ENCODE measurements around the gene S100A4.
"Not testable (repeated sequence)": the region's sequence is repeated elsewhere in the genome, so short reads cannot be mapped to it uniquely, and the experiment has no call there.

The S100A4 gene

DNA sequence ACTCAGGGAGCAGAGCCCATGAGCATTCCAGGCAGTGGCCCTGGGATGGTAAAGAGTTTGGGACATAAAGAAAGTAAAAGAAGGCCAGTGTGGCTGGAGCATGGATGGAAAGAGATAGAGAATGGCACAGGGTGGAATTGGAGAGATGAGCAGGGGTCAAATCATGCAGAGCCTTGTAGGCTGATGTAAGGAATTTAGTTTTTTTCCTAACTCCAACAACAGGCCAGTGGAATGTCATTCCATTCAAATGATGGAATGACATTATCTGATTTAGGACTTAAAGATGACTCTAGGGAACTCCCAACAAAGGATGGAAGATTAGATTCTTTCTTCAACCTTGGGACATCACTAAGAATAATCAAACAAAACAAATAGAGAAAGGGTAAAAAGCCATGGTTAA lies 32.9 kb upstream of the S100A4 start:
- no peaks in the 10 kb centered on the region for H3K27me3 ChIP-seq (ENCODE audit: control insufficient read depth in 1 of 2, insufficient read depth in 2 of 2, low read length in 2 of 2)
- H3K9me3 ChIP-seq (ENCODE audit: control insufficient read depth in 2 of 2, low read length in 2 of 2) = no peaks in the 10 kb centered on the region
- H3K27ac ChIP-seq (ENCODE audit: low read length) = no peak overlapping the region
- no peak overlapping the region for H3K4me3 ChIP-seq (ENCODE audit: low read length in 2 of 2)
- H3K36me3 ChIP-seq (ENCODE audit: control insufficient read depth in 2 of 2, insufficient read depth in 2 of 2, low read length in 2 of 2) = no peaks in the 10 kb centered on the region
- H3K4me1 ChIP-seq (ENCODE audit: control insufficient read depth, insufficient read depth, low read length) = no peaks in the 10 kb centered on the region
- no peak overlapping the region for H3K9ac ChIP-seq (ENCODE audit: low read length in 2 of 2)

DNA sequence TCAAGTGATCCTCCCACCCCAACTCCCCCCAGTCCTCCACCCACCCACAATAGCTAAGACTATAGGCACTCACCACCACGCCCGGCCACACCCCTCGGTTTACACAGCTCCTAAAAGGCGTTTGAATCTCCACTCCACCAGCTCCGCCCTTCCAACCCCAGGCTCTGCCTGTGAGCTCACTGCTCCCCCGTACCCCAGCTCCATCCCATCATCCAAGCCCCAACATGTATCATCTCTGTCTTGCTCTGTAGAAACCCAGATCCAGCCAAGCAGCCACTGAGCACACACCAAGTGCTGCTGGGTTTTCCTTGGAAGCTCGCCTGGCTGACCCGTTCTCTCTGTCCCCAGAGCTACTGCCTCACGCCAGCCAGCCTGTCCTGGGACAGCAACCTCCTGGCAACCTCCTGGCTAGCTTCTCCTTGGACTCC lies 32.0 kb upstream of the S100A4 start:
- no peaks in the 10 kb centered on the region for H3K27me3 ChIP-seq (ENCODE audit: control insufficient read depth in 1 of 2, insufficient read depth in 2 of 2, low read length in 2 of 2)
- no peaks in the 10 kb centered on the region for H3K4me1 ChIP-seq (ENCODE audit: control insufficient read depth, insufficient read depth, low read length)
- H3K4me3 ChIP-seq (ENCODE audit: low read length in 2 of 2) = no peak overlapping the region
- H3K9ac ChIP-seq (ENCODE audit: low read length in 2 of 2) = no peak overlapping the region
- no peaks in the 10 kb centered on the region for H3K9me3 ChIP-seq (ENCODE audit: control insufficient read depth in 2 of 2, low read length in 2 of 2)
- H3K36me3 ChIP-seq (ENCODE audit: control insufficient read depth in 2 of 2, insufficient read depth in 2 of 2, low read length in 2 of 2) = no peaks in the 10 kb centered on the region
- H3K27ac ChIP-seq (ENCODE audit: low read length) = no peak overlapping the region

GRCh38 chr1:153577138-153577537 lies 31.5 kb upstream of the S100A4 start:
- Histone ChIP-seq H3K4me1 (ENCODE audit: control insufficient read depth, insufficient read depth, low read length) (no peaks in the 10 kb centered on the region), H3K9me3 (ENCODE audit: control insufficient read depth in 2 of 2, low read length in 2 of 2) (no peaks in the 10 kb centered on the region), H3K4me3 (ENCODE audit: low read length in 2 of 2) (no peak overlapping the region), H3K9ac (ENCODE audit: low read length in 2 of 2) (no peak overlapping the region), H3K27me3 (ENCODE audit: control insufficient read depth in 1 of 2, insufficient read depth in 2 of 2, low read length in 2 of 2) (no peaks in the 10 kb centered on the region), H3K27ac (ENCODE audit: low read length) (no peak overlapping the region), H3K36me3 (ENCODE audit: control insufficient read depth in 2 of 2, insufficient read depth in 2 of 2, low read length in 2 of 2) (no peaks in the 10 kb centered on the region)

- not testable (repeated sequence) for H3K27ac ChIP-seq (ENCODE audit: low read length); H3K9me3 ChIP-seq (ENCODE audit: control insufficient read depth in 2 of 2, low read length in 2 of 2); H3K4me1 ChIP-seq (ENCODE audit: control insufficient read depth, insufficient read depth, low read length); H3K27me3 ChIP-seq (ENCODE audit: control insufficient read depth in 1 of 2, insufficient read depth in 2 of 2, low read length in 2 of 2); H3K36me3 ChIP-seq (ENCODE audit: control insufficient read depth in 2 of 2, insufficient read depth in 2 of 2, low read length in 2 of 2); H3K9ac ChIP-seq (ENCODE audit: low read length in 2 of 2); H3K4me3 ChIP-seq (ENCODE audit: low read length in 2 of 2)
Measured at GRCh38 chr1:153575497-153575896, 29.9 kb upstream of the S100A4 start.

- H3K27me3 ChIP-seq (ENCODE audit: control insufficient read depth in 1 of 2, insufficient read depth in 2 of 2, low read length in 2 of 2); H3K9me3 ChIP-seq (ENCODE audit: control insufficient read depth in 2 of 2, low read length in 2 of 2); H3K4me1 ChIP-seq (ENCODE audit: control insufficient read depth, insufficient read depth, low read length); H3K27ac ChIP-seq (ENCODE audit: low read length); H3K4me3 ChIP-seq (ENCODE audit: low read length in 2 of 2); H3K9ac ChIP-seq (ENCODE audit: low read length in 2 of 2); H3K36me3 ChIP-seq (ENCODE audit: control insufficient read depth in 2 of 2, insufficient read depth in 2 of 2, low read length in 2 of 2): not testable (repeated sequence)
Measured at GRCh38 chr1:153575081-153575491, 29.5 kb upstream of the S100A4 start.

GRCh38 chr1:153573351-153573750 lies 27.7 kb upstream of the S100A4 start:
- Histone ChIP-seq H3K36me3 (ENCODE audit: control insufficient read depth in 2 of 2, insufficient read depth in 2 of 2, low read length in 2 of 2) (no peaks in the 10 kb centered on the region), H3K9ac (ENCODE audit: low read length in 2 of 2) (no peak overlapping the region), H3K27me3 (ENCODE audit: control insufficient read depth in 1 of 2, insufficient read depth in 2 of 2, low read length in 2 of 2) (no peaks in the 10 kb centered on the region), H3K4me1 (ENCODE audit: control insufficient read depth, insufficient read depth, low read length) (peaks cover 6% of the 10 kb centered on the region), H3K27ac (ENCODE audit: low read length) (peak overlapping the region; percentile 49), H3K4me3 (ENCODE audit: low read length in 2 of 2) (no peak overlapping the region), H3K9me3 (ENCODE audit: control insufficient read depth in 2 of 2, low read length in 2 of 2) (no peaks in the 10 kb centered on the region)

DNA sequence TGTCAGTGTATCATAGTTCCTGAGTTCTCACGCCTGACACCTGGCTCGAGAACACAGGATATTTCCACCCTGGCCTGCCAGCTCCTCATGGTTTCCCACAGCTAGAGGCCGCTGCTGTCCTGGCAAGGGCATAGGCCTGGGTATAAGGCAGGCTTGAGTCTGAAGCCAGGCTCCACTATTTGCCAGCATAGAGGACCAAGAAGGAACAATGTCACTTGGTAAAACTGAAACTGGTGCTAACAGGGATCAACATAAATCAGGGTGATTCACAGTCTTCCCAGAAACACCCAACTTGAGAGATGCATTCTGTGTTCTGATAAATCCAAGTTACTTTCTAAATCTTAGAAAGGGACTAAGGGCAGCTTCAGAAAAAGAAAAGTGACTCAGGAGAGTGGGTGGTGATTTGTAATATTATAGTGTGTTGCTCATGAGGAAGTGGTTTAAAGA lies 27.0 kb upstream of the S100A4 start:
- H3K4me1 ChIP-seq (ENCODE audit: control insufficient read depth, insufficient read depth, low read length) = peaks cover 13% of the 10 kb centered on the region
- H3K27me3 ChIP-seq (ENCODE audit: control insufficient read depth in 1 of 2, insufficient read depth in 2 of 2, low read length in 2 of 2) = no peaks in the 10 kb centered on the region
- H3K36me3 ChIP-seq (ENCODE audit: control insufficient read depth in 2 of 2, insufficient read depth in 2 of 2, low read length in 2 of 2) = no peaks in the 10 kb centered on the region
- H3K27ac ChIP-seq (ENCODE audit: low read length) = peak overlapping the region; percentile 49
- peak overlapping the region; percentile 13 to 51 for H3K9ac ChIP-seq (ENCODE audit: low read length in 2 of 2)
- no peaks in the 10 kb centered on the region for H3K9me3 ChIP-seq (ENCODE audit: control insufficient read depth in 2 of 2, low read length in 2 of 2)
- no peak overlapping the region for H3K4me3 ChIP-seq (ENCODE audit: low read length in 2 of 2)

- Histone ChIP-seq H3K9me3 (ENCODE audit: control insufficient read depth in 2 of 2, low read length in 2 of 2) (no peaks in the 10 kb centered on the region), H3K9ac (ENCODE audit: low read length in 2 of 2) (no peak overlapping the region), H3K4me3 (ENCODE audit: low read length in 2 of 2) (no peak overlapping the region), H3K27me3 (ENCODE audit: control insufficient read depth in 1 of 2, insufficient read depth in 2 of 2, low read length in 2 of 2) (no peaks in the 10 kb centered on the region), H3K4me1 (ENCODE audit: control insufficient read depth, insufficient read depth, low read length) (peaks cover 21% of the 10 kb centered on the region), H3K36me3 (ENCODE audit: control insufficient read depth in 2 of 2, insufficient read depth in 2 of 2, low read length in 2 of 2) (no peaks in the 10 kb centered on the region), H3K27ac (ENCODE audit: low read length) (no peak overlapping the region)
Measured at GRCh38 chr1:153571706-153572105, 26.1 kb upstream of the S100A4 start.

- Histone ChIP-seq H3K4me3 (ENCODE audit: low read length in 2 of 2) (no peak overlapping the region), H3K36me3 (ENCODE audit: control insufficient read depth in 2 of 2, insufficient read depth in 2 of 2, low read length in 2 of 2) (no peaks in the 10 kb centered on the region), H3K27me3 (ENCODE audit: control insufficient read depth in 1 of 2, insufficient read depth in 2 of 2, low read length in 2 of 2) (no peaks in the 10 kb centered on the region), H3K27ac (ENCODE audit: low read length) (no peak overlapping the region), H3K9me3 (ENCODE audit: control insufficient read depth in 2 of 2, low read length in 2 of 2) (no peaks in the 10 kb centered on the region), H3K4me1 (ENCODE audit: control insufficient read depth, insufficient read depth, low read length) (peaks cover 29% of the 10 kb centered on the region), H3K9ac (ENCODE audit: low read length in 2 of 2) (no peak overlapping the region)
Measured at GRCh38 chr1:153570874-153571273, 25.3 kb upstream of the S100A4 start.

DNA sequence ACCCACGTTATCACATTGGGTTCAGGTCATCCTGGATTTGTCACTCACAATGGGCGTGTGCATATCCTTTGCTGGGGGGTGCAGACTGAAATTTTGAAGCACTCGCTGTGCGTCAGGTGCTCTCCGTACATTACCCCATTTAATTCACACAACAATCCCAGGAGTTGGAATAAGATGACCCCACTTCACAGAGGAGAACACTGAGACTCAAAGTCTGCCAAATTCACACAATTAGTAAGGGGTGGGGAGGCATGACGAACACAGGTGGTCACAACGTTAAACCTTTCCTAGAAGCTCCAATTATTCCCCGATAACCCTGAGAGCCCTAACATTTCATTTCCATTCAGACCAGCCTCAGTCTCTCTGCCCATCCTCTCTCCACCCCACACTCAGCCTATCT lies 23.9 kb upstream of the S100A4 start:
- Histone ChIP-seq H3K9me3 (ENCODE audit: control insufficient read depth in 2 of 2, low read length in 2 of 2) (no peaks in the 10 kb centered on the region), H3K27ac (ENCODE audit: low read length) (no peak overlapping the region), H3K36me3 (ENCODE audit: control insufficient read depth in 2 of 2, insufficient read depth in 2 of 2, low read length in 2 of 2) (no peaks in the 10 kb centered on the region), H3K4me1 (ENCODE audit: control insufficient read depth, insufficient read depth, low read length) (peaks cover 36% of the 10 kb centered on the region), H3K4me3 (ENCODE audit: low read length in 2 of 2) (no peak overlapping the region), H3K9ac (ENCODE audit: low read length in 2 of 2) (no peak overlapping the region), H3K27me3 (ENCODE audit: control insufficient read depth in 1 of 2, insufficient read depth in 2 of 2, low read length in 2 of 2) (no peaks in the 10 kb centered on the region)

GRCh38 chr1:153568367-153569099 lies 22.9 kb upstream of the S100A4 start:
- Histone ChIP-seq H3K27ac (ENCODE audit: low read length) (peak overlapping the region; percentile 46), H3K9ac (ENCODE audit: low read length in 2 of 2) (peak overlapping the region; percentile 64 to 71), H3K36me3 (ENCODE audit: control insufficient read depth in 2 of 2, insufficient read depth in 2 of 2, low read length in 2 of 2) (no peaks in the 10 kb centered on the region), H3K9me3 (ENCODE audit: control insufficient read depth in 2 of 2, low read length in 2 of 2) (no peaks in the 10 kb centered on the region), H3K4me3 (ENCODE audit: low read length in 2 of 2) (peak overlapping the region; percentile 60 to 73), H3K4me1 (ENCODE audit: control insufficient read depth, insufficient read depth, low read length) (peaks cover 36% of the 10 kb centered on the region), H3K27me3 (ENCODE audit: control insufficient read depth in 1 of 2, insufficient read depth in 2 of 2, low read length in 2 of 2) (no peaks in the 10 kb centered on the region)
